Measurements from ENCODE around the gene DNAJC15.

Gene DNAJC15

GRCh38 chr13:43154839-43155238 lies 131.5 kb downstream of the DNAJC15 start:
- no peak for DNase-seq (ENCODE audit: low spot score)

- no peak for DNase-seq (ENCODE audit: low spot score)
Measured at GRCh38 chr13:43156916-43157315, 133.5 kb downstream of the DNAJC15 start.

GRCh38 chr13:43157796-43158195 lies 134.4 kb downstream of the DNAJC15 start:
- no peak for DNase-seq (ENCODE audit: low spot score)

- DNase-seq (ENCODE audit: low spot score): no peak
Measured at GRCh38 chr13:43158516-43158915, 135.1 kb downstream of the DNAJC15 start.

GRCh38 chr13:43159026-43159461 lies 135.7 kb downstream of the DNAJC15 start:
- DNase-seq (ENCODE audit: low spot score): no peak
